Embryonic facial prominence (tissue), 1 donor: Measurements from ENCODE around the gene CAMTA1.

Source experiments
- DNase-seq: peaks from one replicate; pipeline ENCODE4 v3.0.0-alpha.2; 2016; ENCODE audit errors: extremely low spot score

Gene CAMTA1

DNA sequence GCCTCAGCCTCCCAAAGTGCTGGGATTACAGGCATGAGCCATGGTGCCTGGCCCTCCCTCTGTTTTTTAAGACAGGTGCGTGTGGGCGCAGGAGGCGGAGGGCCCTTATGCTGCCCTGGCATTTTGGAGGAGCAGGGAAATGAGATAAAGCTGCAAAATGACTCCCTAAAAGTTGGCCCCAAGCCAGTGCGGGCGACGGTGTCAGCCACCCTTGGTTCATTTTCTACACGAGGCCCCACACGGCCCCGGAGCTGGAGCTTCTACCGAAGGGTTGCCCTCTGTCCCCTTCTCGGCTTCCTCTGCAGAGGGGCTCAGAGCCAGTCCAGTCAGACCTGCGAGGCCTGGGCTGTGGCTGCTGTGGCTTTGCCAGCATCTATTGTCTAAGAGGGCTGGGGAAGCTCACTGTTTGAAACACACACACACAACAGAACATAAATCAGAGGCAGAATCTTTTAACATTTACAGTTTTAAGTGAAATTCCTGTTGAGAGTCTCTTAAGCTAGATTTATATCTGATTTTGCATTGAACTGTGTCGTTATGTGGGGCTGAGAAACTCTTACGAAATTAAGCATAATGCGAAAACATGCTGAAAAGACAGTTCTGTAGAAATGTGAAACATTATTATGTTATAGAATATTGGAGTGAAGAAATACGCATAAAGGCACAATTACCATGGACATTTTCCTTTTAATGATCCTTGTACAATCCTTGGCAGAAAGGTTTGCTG, 255.9 kb downstream of the CAMTA1 start:
- DNase-seq, result no peak

- DNase-seq, result no peak
Measured at GRCh38 chr1:7042322-7043190, 257.3 kb downstream of the CAMTA1 start.

GRCh38 chr1:7043191-7043549, 257.9 kb downstream of the CAMTA1 start:
- no peak for DNase-seq

GRCh38 chr1:7043719-7044535, 258.7 kb downstream of the CAMTA1 start:
- no peak for DNase-seq

- DNase-seq, result no peak
Measured at GRCh38 chr1:7045897-7046296, 260.6 kb downstream of the CAMTA1 start.

- DNase-seq, result peak; percentile 7
Measured at GRCh38 chr1:7046314-7046713, 261.1 kb downstream of the CAMTA1 start.

- no peak for DNase-seq
Measured at GRCh38 chr1:7046891-7047290, 261.6 kb downstream of the CAMTA1 start.

GRCh38 chr1:7047866-7048265, 262.6 kb downstream of the CAMTA1 start:
- DNase-seq, result no peak

DNA sequence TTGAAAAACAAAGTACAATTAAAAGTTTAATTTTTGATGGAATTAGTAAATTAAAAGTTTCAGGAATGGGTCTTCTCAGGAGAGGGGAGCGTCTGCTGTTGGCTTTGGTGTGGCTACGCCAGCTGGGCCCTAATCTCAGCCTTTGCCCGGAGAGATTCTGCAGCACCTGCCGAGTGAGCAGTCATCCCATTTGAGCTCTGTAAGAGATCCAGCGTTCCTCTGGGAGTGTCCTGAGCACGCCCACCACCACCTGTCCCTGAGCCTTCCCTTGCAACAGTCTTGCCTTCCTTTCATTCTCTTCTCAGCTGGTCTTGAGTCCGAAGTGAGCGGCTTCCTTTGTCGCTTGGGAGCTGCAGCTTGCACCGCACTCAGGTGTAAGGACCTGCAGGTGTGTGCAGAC, 263.1 kb downstream of the CAMTA1 start:
- DNase-seq, result no peak

GRCh38 chr1:7049913-7050625, 264.8 kb downstream of the CAMTA1 start:
- no peak for DNase-seq

GRCh38 chr1:7050751-7051665, 265.8 kb downstream of the CAMTA1 start:
- DNase-seq, result no peak

DNA sequence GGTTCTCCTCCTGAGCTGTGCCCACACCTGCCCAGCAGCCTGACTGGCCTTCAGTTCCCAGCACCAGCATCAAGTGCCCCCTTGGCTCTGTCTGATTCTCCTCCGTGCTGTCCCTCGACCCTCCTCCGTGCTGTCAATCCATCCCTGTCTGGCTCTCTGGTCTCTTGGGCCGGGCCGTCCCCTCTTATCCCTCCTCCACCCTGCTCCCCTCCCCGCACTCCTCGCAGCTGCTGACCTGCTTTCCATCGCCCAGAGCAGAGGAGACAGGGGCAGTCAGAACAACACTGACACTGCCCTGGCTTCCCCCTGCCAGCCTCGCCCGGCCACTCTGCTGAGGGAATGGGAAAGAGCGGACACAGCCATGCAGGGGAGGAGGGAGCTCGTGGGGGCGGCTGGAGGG, 267.4 kb downstream of the CAMTA1 start:
- DNase-seq, result no peak

DNA sequence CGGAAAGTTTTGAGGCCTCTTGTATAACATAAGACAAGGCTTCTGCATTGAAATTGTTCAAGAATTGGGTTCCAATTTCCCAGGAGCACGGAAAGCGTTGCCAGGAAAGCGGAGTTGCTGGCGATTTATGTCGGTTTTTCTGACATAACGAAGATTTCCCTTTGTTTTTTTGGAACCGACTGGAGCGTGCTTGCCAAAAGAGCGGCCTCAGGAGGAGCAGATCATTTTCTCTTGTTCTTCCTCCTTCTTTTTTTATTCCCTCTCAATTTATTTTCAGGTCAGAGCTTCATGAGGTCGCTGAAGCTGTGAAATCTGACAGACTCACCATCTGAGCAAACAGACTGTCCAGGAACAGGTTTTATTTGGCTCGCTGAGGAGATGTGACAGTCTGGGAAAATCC, 275.5 kb downstream of the CAMTA1 start:
- no peak for DNase-seq

DNA sequence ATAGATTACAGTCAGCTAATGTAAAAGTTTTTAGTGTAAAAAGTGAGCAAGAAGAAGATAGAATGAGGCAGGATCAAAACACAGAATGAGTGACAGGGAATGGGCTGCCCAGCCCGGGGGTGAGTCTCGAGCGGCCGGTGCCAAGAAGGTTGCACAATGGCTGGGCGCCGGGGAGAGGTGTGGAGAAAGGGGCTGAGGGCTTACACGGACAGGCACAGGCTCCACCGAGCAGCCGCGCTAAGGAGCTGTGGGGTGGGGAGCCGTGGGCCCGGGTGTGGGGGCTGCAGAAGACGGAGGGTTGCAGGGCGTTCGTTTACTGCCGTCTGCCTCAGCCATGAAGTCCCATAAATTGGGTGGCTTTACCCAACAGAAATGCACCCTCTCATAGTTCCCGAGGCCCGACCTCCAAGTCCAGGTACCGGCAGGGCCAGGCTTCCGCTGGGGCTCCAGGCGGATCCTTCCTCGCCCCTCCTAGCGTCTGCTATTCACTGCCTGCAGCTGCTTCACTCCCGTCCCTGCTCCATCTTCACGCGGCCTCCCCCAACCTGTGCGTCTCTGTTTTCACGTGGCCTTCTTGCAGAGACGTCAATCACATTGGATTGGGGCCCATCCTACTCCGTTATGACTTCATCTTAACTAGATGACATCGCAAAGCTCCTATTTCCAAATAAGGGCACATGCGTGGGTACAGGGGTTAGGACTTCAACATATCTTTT, 277.2 kb downstream of the CAMTA1 start:
- DNase-seq, result no peak

GRCh38 chr1:7063981-7064380, 278.7 kb downstream of the CAMTA1 start:
- no peak for DNase-seq

- DNase-seq, result no peak
Measured at GRCh38 chr1:7068552-7068951, 283.3 kb downstream of the CAMTA1 start.

DNA sequence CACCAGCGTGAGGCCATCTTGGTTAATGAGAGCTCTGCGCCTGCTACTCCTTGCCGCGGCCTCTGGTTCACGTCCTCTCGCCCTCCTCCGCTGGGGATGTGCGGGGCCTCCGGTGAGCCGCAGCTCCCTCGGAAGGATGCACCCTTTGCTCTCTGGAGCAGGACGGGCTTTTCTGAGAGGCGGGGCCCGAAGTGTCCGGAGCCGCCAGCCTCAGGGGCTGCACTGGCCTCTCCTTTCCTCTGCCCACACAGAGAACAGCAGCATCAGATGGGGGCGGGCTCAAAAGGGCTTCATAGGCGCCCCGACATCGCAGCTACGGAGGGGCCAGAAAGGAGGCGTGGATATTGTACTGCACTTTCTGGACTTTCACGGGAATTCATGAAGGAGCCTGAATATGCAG, 284.7 kb downstream of the CAMTA1 start:
- no peak for DNase-seq

GRCh38 chr1:7070389-7071029, 285.3 kb downstream of the CAMTA1 start:
- DNase-seq, result peak; percentile 65

DNA sequence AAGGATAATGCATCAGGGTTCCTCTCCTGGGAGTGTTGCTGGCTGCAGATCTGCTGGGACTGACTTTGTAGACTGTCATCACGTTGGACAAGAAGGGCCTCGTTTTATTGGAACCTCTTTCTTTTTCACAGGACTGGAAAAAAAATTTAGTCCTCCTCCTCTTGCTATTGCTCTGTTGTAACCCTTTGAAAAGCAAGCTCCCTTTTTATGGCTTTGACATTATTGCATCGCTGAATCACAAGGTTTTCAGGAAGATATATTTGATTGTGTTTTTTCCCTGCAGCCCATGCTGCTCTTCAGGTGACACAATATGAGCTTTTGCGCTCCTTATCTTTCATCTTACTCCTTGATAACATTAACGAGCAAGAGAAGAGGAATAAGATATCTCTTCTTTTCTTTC, 290.9 kb downstream of the CAMTA1 start:
- DNase-seq, result no peak
